Psoas muscle (tissue), 8 donors: ENCODE data around the gene MARCO. TPM values are rescaled to one million over a fixed set of nuclear protein-coding genes. Genes with fewer than 3 reads are reported as not detected.
A peak's percentile ranks its signal among the peaks of the same experiment; 100 is the strongest.

ENCODE experiments used
- ATAC-seq, 4 donors: fragments of 200-7000 bp; cut with Tn5 transposase; one replicate each; pipeline ENCODE4 v1.9.1; 2020; ENCODE audit warnings: moderate library complexity in 3 of 4, mild to moderate bottlenecking in 2 of 4
- DNase-seq, 2 donors: peaks; one replicate each; pipeline ENCODE4 v3.0.0-alpha.2; 2020
- H3K27ac ChIP-seq: fragments of 200-600 bp; one replicate; pipeline ENCODE4 v1.8.0; 2022
- H3K27me3 ChIP-seq, 3 donors: fragments of 200-600 bp in 1 of 3; one replicate each; pipeline versions ENCODE4 v1.6.1 to v1.8.0; 2013 to 2022; ENCODE audit warnings: low read length in 2 of 3, mild to moderate bottlenecking in 2 of 3, moderate library complexity in 1 of 3; ENCODE audit not compliant: insufficient read depth in 3 of 3
- H3K36me3 ChIP-seq, 2 donors: fragments of 200-600 bp in 1 of 2; one replicate each; pipeline versions ENCODE4 v1.6.1 to v1.8.0; 2013 to 2022; ENCODE audit warnings: low read depth in 1 of 2, mild to moderate bottlenecking in 1 of 2, moderate library complexity in 1 of 2; ENCODE audit not compliant: insufficient read depth in 1 of 2
- H3K4me1 ChIP-seq: fragments of 200-600 bp; one replicate; pipeline ENCODE4 v1.8.0; 2022
- H3K4me3 ChIP-seq: fragments of 200-600 bp; one replicate; pipeline ENCODE4 v1.8.0; 2022; ENCODE audit warnings: mild to moderate bottlenecking
- H3K9me3 ChIP-seq: fragments of 200-600 bp; one replicate; pipeline ENCODE4 v1.8.0; 2022
- CTCF ChIP-seq: fragments of 200-600 bp; IDR thresholded peaks from one replicate; pipeline ENCODE4 v1.8.0; 2022; ENCODE audit warnings: antibody characterized with exemption
- WGBS, 3 donors: extraction: QIAGEN DNeasy Blood & Tissue Kit; methylation state at CpG; one replicate each; pipeline versions ENCODE4 v1.1.6 to v1.1.7; 2013; 5-methylcytosine and 5-hydroxymethylcytosine counted together
- intact Hi-C, 2 donors: fragments of 100-400 bp; cut with DNase I; formaldehyde crosslinking; loops; one replicate each; pipeline versions ENCODE4 v1.11.0 to v1.14.2; 2022
- polyA plus RNA-seq, 3 donors: library from polyadenylated mRNA; stranded (reverse); fragments of 200-250 nt; gene quantifications; one replicate each; pipeline ENCODE4 v1.2.3, GENCODE V29; 2013
- total RNA-seq, 4 donors: library from RNA; stranded (reverse); fragmentation: NEBNext Ultra II Directional in 2 of 4; extraction: Animal tissue kit (Norgen Biotek cat#: 25700) in 2 of 4; gene quantifications; one replicate each; pipeline versions ENCODE4 v1.2.1 to v1.2.4, GENCODE V29; 2021 to 2023
- donor health status: healthy with polysubstance abuse.
- donor health status: DM: no; HTN: no; CAD: no; lungs with moderate emphysema.
- donor health status: Bipolar disorder and iron deficiency.
- donor health status: healthy.
- donor health status: DM: yes; HTN: yes; CAD: no.
- donor health status: DM: no; HTN: no; CAD: no.
- donor health status: DM: no; HTN: no; CAD: no.
- donor health status: DM: yes; HTN: yes; CAD: no.

The MARCO gene
- total and polyA plus RNA-seq, 7 donors = 0.18 to 6.1 (median 2.6) TPM

- H3K4me3 ChIP-seq = no peak overlapping the region
- H3K27me3 ChIP-seq = peaks cover 0 to 13% (median 2%) of the 10 kb centered on the region in 3 donors
- DNase-seq (no peak), ATAC-seq (no peak)
- intact Hi-C loops = loop anchor here (5.0 to 10.0 kb wide), 6 partner anchors 128 to 464 kb away; no protein-coding TSS in a partner anchor
- WGBS, 3 donors = 52 to 58% (median 55%) methylated on average over 9 of the region's 9 CpGs
- no peaks in the 10 kb centered on the region for H3K36me3 ChIP-seq
- H3K27ac ChIP-seq = no peak overlapping the region
- TF ChIP-seq CTCF = no peak
- no peaks in the 10 kb centered on the region for H3K4me1 ChIP-seq
- no peaks in the 10 kb centered on the region for H3K9me3 ChIP-seq
These were observed 68.3 kb downstream of the MARCO start for GRCh38 chr2:119010336-119010735.

- H3K27ac ChIP-seq = no peak overlapping the region
- DNase-seq (peak; percentile 47 to 66), ATAC-seq (peak; percentile 89 to 95 (median 92))
- H3K4me1 ChIP-seq = no peaks in the 10 kb centered on the region
- no peaks in the 10 kb centered on the region for H3K9me3 ChIP-seq
- WGBS, 3 donors = 9 to 11% (median 10%) methylated on average over 30 to 38 of the region's 38 CpGs
- peak; percentile 62 for TF ChIP-seq CTCF
- peak overlapping the region; percentile 32 for H3K4me3 ChIP-seq
- H3K27me3 ChIP-seq = peaks cover 0 to 13% (median 2%) of the 10 kb centered on the region in 3 donors
- intact Hi-C loops = loop anchor here (5.0 to 10.0 kb wide), 6 partner anchors 129 to 463 kb away; no protein-coding TSS in a partner anchor
- H3K36me3 ChIP-seq = no peaks in the 10 kb centered on the region
These were observed 69.3 kb downstream of the MARCO start for GRCh38 chr2:119011162-119011909.

- ATAC-seq = no peak
- Histone ChIP-seq H3K27ac (no peak overlapping the region), H3K4me3 (peak overlapping the region; percentile 32), H3K27me3 (peaks cover 0 to 13% (median 2%) of the 10 kb centered on the region in 3 donors), H3K9me3 (no peaks in the 10 kb centered on the region), H3K4me1 (no peaks in the 10 kb centered on the region), H3K36me3 (no peaks in the 10 kb centered on the region)
- WGBS, 3 donors = 56 to 64% (median 58%) methylated on average over 5 of the region's 5 CpGs
- TF ChIP-seq CTCF = no peak
- intact Hi-C loops = loop anchor here (5.0 to 10.0 kb wide), 6 partner anchors 130 to 463 kb away; no protein-coding TSS in a partner anchor
- no peak for DNase-seq
These were observed 69.9 kb downstream of the MARCO start for GRCh38 chr2:119011910-119012209.

GRCh38 chr2:119012345-119013301 is 70.6 kb downstream of the MARCO start:
- ATAC-seq = no peak
- no peak for TF ChIP-seq CTCF
- H3K27ac ChIP-seq = no peak overlapping the region
- H3K4me3 ChIP-seq = no peak overlapping the region
- no peaks in the 10 kb centered on the region for H3K4me1 ChIP-seq
- H3K27me3 ChIP-seq = peaks cover 0 to 14% (median 2%) of the 10 kb centered on the region in 3 donors
- no peaks in the 10 kb centered on the region for H3K36me3 ChIP-seq
- intact Hi-C loops = loop anchor here (5.0 to 10.0 kb wide), 6 partner anchors 130 to 462 kb away; no protein-coding TSS in a partner anchor
- WGBS, 3 donors = 87 to 91% (median 88%) methylated on average over 11 of the region's 11 CpGs
- no peaks in the 10 kb centered on the region for H3K9me3 ChIP-seq
- no peak for DNase-seq
